IMR-90 (cell line): Measurements from ENCODE around the gene ZNF296.

Experiments
- FOS ChIP-seq: fragments of 150-350 bp; IDR thresholded peaks from 2 replicates; pipeline ENCODE4 v1.6.1; 2016; ENCODE audit warnings: low read depth, low read length
- MAFK ChIP-seq: IDR thresholded peaks from 2 replicates; pipeline ENCODE4 v1.6.1; 2012; ENCODE audit warnings: low read depth, low read length, improper control_type of control experiment
- MXI1 ChIP-seq: IDR thresholded peaks from 2 replicates; pipeline ENCODE4 v1.6.1; 2012; ENCODE audit warnings: low read depth, mild to moderate bottlenecking, low read length, moderate library complexity, borderline replicate concordance
- POLR2A ChIP-seq: IDR thresholded peaks from 2 replicates; pipeline ENCODE4 v1.6.1; 2012; ENCODE audit warnings: mild to moderate bottlenecking, low read depth, low read length
- RAD21 ChIP-seq: IDR thresholded peaks from 2 replicates; pipeline ENCODE4 v1.6.1; 2012; ENCODE audit warnings: low read length, improper control_type of control experiment
- RCOR1 ChIP-seq: IDR thresholded peaks from 2 replicates; pipeline ENCODE4 v1.6.1; 2012; ENCODE audit warnings: mild to moderate bottlenecking, low read length, improper control_type of control experiment; ENCODE audit not compliant: insufficient replicate concordance
- TF ChIP-seq, protein P1 (sequence below): conservative IDR thresholded peaks from 2 replicates; pipeline ENCODE4 v1.5.1; 2012; ENCODE audit warnings: mild to moderate bottlenecking, low read depth, low read length, improper control_type of control experiment
- TF ChIP-seq, protein P2 (sequence below): fragments of 150-350 bp; IDR thresholded peaks from 2 replicates; pipeline ENCODE4 v1.6.1; 2017; ENCODE audit warnings: mild to moderate bottlenecking, antibody characterized with exemption, low read length, low read depth

DNA sequence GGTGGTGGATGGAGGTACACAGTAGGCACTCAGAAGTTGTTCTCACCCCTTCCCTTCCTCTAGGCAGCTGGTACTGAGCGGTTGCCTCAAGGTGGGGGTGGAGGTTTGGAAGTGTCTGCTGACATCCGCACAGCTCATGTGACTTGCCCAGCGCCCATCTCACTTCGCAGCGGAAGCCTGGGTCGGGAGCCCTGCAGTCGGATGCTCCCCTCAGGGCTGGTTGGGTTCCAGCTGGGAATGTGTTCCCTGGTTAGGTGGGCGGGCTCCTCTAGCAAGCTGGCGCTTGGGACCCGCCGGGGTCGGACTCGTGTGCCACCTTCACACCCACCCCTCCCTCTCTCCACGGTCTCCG, 26.9 kb upstream of the ZNF296 start:
- TF ChIP-seq, protein P1, sequence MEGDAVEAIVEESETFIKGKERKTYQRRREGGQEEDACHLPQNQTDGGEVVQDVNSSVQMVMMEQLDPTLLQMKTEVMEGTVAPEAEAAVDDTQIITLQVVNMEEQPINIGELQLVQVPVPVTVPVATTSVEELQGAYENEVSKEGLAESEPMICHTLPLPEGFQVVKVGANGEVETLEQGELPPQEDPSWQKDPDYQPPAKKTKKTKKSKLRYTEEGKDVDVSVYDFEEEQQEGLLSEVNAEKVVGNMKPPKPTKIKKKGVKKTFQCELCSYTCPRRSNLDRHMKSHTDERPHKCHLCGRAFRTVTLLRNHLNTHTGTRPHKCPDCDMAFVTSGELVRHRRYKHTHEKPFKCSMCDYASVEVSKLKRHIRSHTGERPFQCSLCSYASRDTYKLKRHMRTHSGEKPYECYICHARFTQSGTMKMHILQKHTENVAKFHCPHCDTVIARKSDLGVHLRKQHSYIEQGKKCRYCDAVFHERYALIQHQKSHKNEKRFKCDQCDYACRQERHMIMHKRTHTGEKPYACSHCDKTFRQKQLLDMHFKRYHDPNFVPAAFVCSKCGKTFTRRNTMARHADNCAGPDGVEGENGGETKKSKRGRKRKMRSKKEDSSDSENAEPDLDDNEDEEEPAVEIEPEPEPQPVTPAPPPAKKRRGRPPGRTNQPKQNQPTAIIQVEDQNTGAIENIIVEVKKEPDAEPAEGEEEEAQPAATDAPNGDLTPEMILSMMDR: no peak
- no peak for TF ChIP-seq POLR2A
- TF ChIP-seq FOS: no peak
- TF ChIP-seq RAD21: no peak
- TF ChIP-seq, protein P2, sequence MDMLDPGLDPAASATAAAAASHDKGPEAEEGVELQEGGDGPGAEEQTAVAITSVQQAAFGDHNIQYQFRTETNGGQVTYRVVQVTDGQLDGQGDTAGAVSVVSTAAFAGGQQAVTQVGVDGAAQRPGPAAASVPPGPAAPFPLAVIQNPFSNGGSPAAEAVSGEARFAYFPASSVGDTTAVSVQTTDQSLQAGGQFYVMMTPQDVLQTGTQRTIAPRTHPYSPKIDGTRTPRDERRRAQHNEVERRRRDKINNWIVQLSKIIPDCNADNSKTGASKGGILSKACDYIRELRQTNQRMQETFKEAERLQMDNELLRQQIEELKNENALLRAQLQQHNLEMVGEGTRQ: peak; percentile 57; the same call in 1 of the 2 replicates
- no peak for TF ChIP-seq MAFK
- TF ChIP-seq RCOR1: no peak
- no peak for TF ChIP-seq MXI1
